NCI-H1092 (cell line): ENCODE data around the gene SPARCL1.
"Not testable (repeated sequence)": the region's sequence is repeated elsewhere in the genome, so short reads cannot be mapped to it uniquely, and the experiment has no call there.

Experiments used
- DNase-seq: peaks from one replicate; lab custom pipeline; 2025; lab: John Stamatoyannopoulos, UW

The SPARCL1 gene

GRCh38 chr4:87442889-87443288 is 86.3 kb downstream of the SPARCL1 start:
- DNase-seq, result no peak

GRCh38 chr4:87433342-87433741 is 95.8 kb downstream of the SPARCL1 start:
- DNase-seq, result no peak

GRCh38 chr4:87430038-87430437 is 99.1 kb downstream of the SPARCL1 start:
- no peak for DNase-seq

GRCh38 chr4:87428979-87429378 is 100.2 kb downstream of the SPARCL1 start:
- no peak for DNase-seq

- no peak for DNase-seq
These were observed 101.7 kb downstream of the SPARCL1 start for GRCh38 chr4:87427518-87427868.

GRCh38 chr4:87426865-87427517 is 102.2 kb downstream of the SPARCL1 start:
- DNase-seq, result no peak

GRCh38 chr4:87425711-87426110 is 103.5 kb downstream of the SPARCL1 start:
- no peak for DNase-seq

GRCh38 chr4:87424099-87424543 is 105.1 kb downstream of the SPARCL1 start:
- not testable (repeated sequence) for DNase-seq
